ENCODE results near the gene ITGA3. TPM values are rescaled to one million over a fixed set of nuclear protein-coding genes. Genes with fewer than 3 reads are reported as not detected.
A peak's percentile ranks its signal among the peaks of the same experiment; 100 is the strongest.

Gene ITGA3
- total RNA-seq, 4 donors from 2014 or later, result 14.3 to 73.1 (median 33.4) TPM

DNA sequence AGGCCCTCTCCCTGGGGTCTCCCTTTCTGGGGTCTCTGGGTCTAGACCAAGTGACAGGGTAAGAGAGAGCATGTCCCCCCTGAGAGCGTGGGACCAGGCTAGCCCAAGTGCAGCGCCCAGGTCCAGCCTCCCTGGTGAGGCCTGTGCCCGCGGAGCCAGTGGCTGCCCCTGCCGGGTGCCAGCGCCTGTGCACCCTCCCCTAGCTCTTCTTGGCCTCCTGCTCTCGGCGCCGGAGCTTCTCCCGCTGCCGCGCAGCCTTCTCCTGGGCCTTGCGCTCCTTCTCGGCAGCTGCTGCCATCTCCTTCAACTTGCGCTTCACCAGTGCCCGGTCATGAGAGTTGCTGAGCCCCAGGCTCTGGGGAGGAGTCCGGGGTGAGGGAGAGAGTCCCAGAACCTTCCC is 56.8 kb downstream of the ITGA3 start:
- Histone ChIP-seq H3K27me3 (no peaks in the 10 kb centered on the region), H3K4me3 (no peak overlapping the region), H3K9me3 (no peaks in the 10 kb centered on the region), H3K27ac (peak overlapping the region; percentile 63 to 65), H3K4me1 (peaks cover 0 to 15% of the 10 kb centered on the region in 2 donors), H3K36me3 (no peaks in the 10 kb centered on the region)
- intact Hi-C loops (cut with DNase I; ENCODE audit: low total_unique reads), result no loop called here
- peak in 1 of 2 donors; percentile 39 for DNase-seq
- TF ChIP-seq POLR2A (IDR thresholded peaks at IDR 0.05), result no peak
- TF ChIP-seq, protein P1, sequence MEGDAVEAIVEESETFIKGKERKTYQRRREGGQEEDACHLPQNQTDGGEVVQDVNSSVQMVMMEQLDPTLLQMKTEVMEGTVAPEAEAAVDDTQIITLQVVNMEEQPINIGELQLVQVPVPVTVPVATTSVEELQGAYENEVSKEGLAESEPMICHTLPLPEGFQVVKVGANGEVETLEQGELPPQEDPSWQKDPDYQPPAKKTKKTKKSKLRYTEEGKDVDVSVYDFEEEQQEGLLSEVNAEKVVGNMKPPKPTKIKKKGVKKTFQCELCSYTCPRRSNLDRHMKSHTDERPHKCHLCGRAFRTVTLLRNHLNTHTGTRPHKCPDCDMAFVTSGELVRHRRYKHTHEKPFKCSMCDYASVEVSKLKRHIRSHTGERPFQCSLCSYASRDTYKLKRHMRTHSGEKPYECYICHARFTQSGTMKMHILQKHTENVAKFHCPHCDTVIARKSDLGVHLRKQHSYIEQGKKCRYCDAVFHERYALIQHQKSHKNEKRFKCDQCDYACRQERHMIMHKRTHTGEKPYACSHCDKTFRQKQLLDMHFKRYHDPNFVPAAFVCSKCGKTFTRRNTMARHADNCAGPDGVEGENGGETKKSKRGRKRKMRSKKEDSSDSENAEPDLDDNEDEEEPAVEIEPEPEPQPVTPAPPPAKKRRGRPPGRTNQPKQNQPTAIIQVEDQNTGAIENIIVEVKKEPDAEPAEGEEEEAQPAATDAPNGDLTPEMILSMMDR (IDR thresholded peaks at IDR 0.05), result peak in 1 of 4 experiments; percentile 3

- Histone ChIP-seq H3K4me1 (peaks cover 0 to 17% of the 10 kb centered on the region in 2 donors), H3K9me3 (no peaks in the 10 kb centered on the region), H3K27me3 (no peaks in the 10 kb centered on the region), H3K36me3 (no peaks in the 10 kb centered on the region), H3K27ac (no peak overlapping the region), H3K4me3 (no peak overlapping the region)
- peak in 1 of 2 donors; percentile 50 for DNase-seq
- TF ChIP-seq POLR2A (IDR thresholded peaks at IDR 0.05), result no peak
- TF ChIP-seq, protein P1 (IDR thresholded peaks at IDR 0.05), result no peak
- intact Hi-C loops (cut with DNase I; ENCODE audit: low total_unique reads), result no loop called here
Observed at GRCh38 chr17:50113624-50114320, 57.9 kb downstream of the ITGA3 start.

- TF ChIP-seq, protein P1 (IDR thresholded peaks at IDR 0.05), result no peak
- TF ChIP-seq POLR2A (IDR thresholded peaks at IDR 0.05), result no peak
- Histone ChIP-seq H3K27me3 (no peaks in the 10 kb centered on the region), H3K4me3 (no peak overlapping the region), H3K9me3 (no peaks in the 10 kb centered on the region), H3K4me1 (peaks cover 0 to 17% of the 10 kb centered on the region in 2 donors), H3K27ac (no peak overlapping the region), H3K36me3 (no peaks in the 10 kb centered on the region)
- DNase-seq, result no peak
- intact Hi-C loops (cut with DNase I; ENCODE audit: low total_unique reads), result no loop called here
Observed at GRCh38 chr17:50114401-50114800, 58.5 kb downstream of the ITGA3 start.

DNA sequence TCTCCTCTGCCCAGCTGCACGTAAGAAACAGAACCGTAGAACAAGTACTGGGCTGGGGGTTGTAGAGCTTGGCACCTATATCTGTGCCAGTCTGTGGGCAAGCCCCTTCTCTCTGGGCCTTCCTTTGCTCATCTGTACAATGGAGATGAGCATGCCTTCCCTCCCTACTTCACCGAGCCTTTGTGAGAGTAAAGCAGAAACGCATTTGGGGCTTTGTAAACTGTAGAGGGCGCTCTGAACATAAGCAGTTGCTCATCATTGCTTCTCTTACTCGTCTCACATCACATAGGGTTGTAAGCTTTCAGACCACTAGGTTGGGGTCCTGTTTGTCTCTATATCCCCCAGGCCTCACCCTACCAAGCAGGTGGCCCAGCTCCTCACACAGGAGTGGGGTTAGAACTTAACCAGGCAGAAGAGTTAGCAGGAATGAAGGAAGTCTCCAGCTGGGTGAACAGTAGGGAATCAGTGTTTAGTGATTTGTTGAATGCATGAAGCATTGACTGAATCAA is 59.0 kb downstream of the ITGA3 start:
- no peak overlapping the region for H3K4me3 ChIP-seq
- H3K27ac ChIP-seq, result no peak overlapping the region
- TF ChIP-seq, protein P1 (IDR thresholded peaks at IDR 0.05), result peak in 3 of 4 experiments; percentile 28 to 45 (median 34)
- no peak for TF ChIP-seq POLR2A (IDR thresholded peaks at IDR 0.05)
- DNase-seq, result no peak
- H3K9me3 ChIP-seq, result no peaks in the 10 kb centered on the region
- no peaks in the 10 kb centered on the region for H3K27me3 ChIP-seq
- intact Hi-C loops (cut with DNase I; ENCODE audit: low total_unique reads), result no loop called here
- H3K36me3 ChIP-seq, result no peaks in the 10 kb centered on the region
- H3K4me1 ChIP-seq, result peaks cover 0 to 17% of the 10 kb centered on the region in 2 donors

- Histone ChIP-seq H3K4me3 (no peak overlapping the region), H3K27ac (no peak overlapping the region), H3K36me3 (no peaks in the 10 kb centered on the region), H3K9me3 (no peaks in the 10 kb centered on the region), H3K27me3 (no peaks in the 10 kb centered on the region), H3K4me1 (peaks cover 0 to 17% of the 10 kb centered on the region in 2 donors)
- DNase-seq, result no peak
- intact Hi-C loops (cut with DNase I; ENCODE audit: low total_unique reads), result no loop called here
- no peak for TF ChIP-seq POLR2A (IDR thresholded peaks at IDR 0.05)
- TF ChIP-seq, protein P1 (IDR thresholded peaks at IDR 0.05), result no peak
Observed at GRCh38 chr17:50115756-50116155, 59.8 kb downstream of the ITGA3 start.
